HG03520 (cell line): ENCODE data around the gene CNDP1.
"Not testable (repeated sequence)": the region's sequence is repeated elsewhere in the genome, so short reads cannot be mapped to it uniquely, and the experiment has no call there.

ENCODE experiments used
- ATAC-seq: cut with Tn5 transposase; IDR thresholded peaks from one replicate; pipeline ENCODE4 v1.9.1; 2021; ENCODE audit warnings: mild to moderate bottlenecking, moderate library complexity; ENCODE audit not compliant: unreplicated experiment

Gene CNDP1

GRCh38 chr18:74520096-74520833 is 14.0 kb upstream of the CNDP1 start:
- ATAC-seq = no peak

GRCh38 chr18:74521068-74521725 is 13.1 kb upstream of the CNDP1 start:
- ATAC-seq = no peak

- ATAC-seq = no peak
Measured at GRCh38 chr18:74522635-74523548, 11.4 kb upstream of the CNDP1 start.

DNA sequence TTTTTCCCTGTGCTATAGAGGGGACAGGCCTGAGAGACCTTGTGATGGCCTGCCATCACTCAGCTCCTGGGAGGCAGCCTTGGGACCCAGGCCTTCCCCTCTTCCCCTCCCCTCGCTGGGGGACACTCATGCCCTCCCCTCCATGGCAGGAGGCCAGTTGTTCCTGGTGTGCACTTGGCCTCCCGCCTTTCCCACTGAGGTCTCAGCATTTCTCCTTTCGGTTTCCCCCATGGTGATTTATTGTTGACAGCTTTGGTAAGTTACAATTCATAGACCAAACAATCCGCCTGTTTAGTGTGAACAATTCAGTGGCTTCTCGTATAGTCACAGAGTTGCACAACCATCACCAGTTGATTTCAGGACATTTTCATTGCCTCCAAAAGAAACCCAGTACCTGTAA is 10.2 kb upstream of the CNDP1 start:
- no peak for ATAC-seq

GRCh38 chr18:74524915-74525314 is 9.4 kb upstream of the CNDP1 start:
- ATAC-seq = not testable (repeated sequence)

- no peak for ATAC-seq
Measured at GRCh38 chr18:74525741-74526140, 8.6 kb upstream of the CNDP1 start.

GRCh38 chr18:74526488-74526887 is 7.8 kb upstream of the CNDP1 start:
- no peak for ATAC-seq

- ATAC-seq = peak; percentile 67
Measured at GRCh38 chr18:74528478-74528877, 5.8 kb upstream of the CNDP1 start.

DNA sequence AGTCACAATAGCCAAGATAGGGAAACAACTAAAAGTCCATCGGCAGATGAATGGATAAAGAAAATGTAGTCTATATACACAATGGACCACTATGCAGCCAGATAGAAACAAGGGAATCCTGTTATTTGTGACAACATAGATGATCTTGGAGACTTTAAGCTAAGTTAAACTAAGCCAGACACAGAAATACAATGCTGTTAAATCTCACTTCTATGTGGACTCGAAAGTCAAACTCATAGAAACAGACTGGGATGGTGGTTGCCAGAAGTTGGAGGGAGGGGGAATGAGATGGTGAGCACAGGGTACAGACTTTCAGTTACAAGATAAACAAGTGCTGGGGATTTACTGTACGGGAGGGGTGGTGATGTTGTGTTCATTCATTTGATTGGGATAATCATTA is 5.4 kb upstream of the CNDP1 start:
- ATAC-seq = no peak

- ATAC-seq = no peak
Measured at GRCh38 chr18:74529378-74529777, 4.9 kb upstream of the CNDP1 start.

DNA sequence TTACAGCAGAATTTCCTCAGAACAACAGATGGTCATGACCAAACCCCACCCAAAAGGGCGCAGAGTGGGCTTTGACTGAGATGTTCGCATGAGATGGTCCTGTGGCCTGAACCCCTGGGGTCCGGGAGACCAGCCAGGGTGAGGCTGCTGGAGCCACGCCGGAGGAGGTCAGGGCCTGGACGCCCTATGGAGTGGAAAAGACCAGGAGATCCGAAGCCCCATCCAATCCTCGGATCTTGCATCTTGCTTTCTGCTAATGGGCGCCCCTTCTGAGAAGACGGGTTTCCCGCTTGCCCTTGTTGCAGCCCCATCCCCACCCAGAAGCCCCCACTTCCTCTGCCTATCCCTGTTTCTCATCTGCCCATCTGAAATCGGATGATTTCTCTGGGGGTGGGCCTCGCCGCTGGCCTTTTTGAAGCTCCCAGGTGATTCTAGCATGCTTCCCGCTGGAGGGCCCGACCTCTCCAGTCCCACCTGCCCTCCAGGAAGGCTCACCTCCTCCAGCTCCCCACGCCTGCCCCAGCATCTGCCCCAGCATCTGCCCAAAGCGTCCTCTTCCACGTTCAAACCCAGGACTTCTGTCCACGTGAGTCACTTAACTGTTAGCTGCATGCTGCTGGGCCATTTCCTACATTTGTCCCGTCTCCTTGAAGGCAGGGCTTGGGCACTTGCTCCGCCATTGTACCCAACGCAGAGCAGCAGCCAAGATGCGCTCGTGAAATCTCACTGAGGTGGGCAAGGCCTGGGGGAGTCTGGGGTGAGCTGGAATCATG is 4.3 kb upstream of the CNDP1 start:
- ATAC-seq = no peak

- ATAC-seq = no peak
Measured at GRCh38 chr18:74530584-74530862, 3.8 kb upstream of the CNDP1 start.

GRCh38 chr18:74531043-74531442 is 3.3 kb upstream of the CNDP1 start:
- ATAC-seq = no peak

- no peak for ATAC-seq
Measured at GRCh38 chr18:74532511-74533025, 1.7 kb upstream of the CNDP1 start.

- no peak for ATAC-seq
Measured at GRCh38 chr18:74533666-74534065, 634 bp upstream of the CNDP1 start.

DNA sequence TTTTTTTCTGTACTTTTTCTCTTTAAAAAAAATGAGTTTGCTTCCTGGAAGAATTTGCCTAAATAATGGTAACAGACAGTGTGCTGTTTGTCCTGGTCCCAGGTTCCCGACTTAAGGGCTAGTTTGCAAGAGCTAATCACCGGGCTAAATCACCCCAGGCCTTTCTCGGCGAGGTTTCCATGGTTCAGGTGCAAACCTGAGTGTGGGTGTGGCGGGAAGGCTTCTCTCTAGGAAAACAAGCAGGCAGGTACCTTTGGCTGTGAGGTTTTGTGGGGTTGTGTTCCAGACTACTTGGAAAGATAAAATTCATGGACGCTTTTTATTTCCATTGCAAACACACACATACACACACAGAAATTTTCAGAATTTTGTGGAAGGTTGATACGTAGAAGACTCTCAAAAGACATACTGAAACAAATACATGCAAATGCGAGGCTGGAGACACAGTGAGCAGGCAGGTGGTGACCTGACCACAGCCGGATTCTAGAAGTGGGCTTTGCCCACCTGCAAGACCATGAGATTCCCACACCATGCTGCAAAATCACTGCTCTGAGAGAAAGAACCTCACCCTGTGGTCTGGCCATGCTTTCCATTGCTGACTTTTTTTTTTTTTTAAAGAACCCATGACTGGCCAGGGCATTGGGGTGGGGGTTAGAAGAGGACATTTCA is 815 bp downstream of the CNDP1 start:
- ATAC-seq = no peak

GRCh38 chr18:74539289-74539688 is 5.0 kb downstream of the CNDP1 start:
- no peak for ATAC-seq

DNA sequence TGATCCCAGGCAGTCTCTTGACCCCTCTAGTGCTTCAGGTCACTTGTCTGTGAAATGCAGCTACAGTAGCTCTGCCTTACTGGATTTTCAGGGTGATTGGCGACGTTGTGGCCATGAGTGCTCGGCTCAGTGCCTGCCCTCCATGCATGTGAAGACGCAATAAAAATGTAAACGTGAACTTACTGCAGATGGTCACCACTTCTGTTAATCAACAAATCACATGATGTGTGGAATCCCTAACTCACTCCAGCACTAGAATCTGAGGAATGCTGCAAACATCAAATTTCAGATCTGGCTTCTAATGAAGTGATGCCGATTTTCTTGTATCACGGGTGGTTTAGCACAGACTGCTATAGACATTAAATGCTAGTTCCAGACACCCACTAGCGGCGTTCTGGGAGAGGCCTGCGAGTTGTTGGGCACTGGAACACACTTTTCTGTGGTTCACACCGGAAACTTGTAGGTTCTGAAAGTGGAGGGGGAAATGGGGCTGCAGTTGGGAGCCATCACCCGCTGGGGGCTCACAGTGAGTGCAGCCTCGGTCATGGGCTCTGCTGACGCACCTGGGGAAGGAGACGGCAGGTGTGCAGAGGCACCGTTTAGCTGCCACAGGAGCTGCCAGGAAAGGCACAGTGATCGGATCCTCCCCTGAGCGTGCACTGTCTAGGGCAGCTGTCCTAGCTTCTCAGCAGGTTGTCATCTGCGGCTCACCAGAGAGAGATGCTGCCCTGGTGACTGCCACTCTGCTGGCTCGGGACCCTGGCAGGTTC is 6.5 kb downstream of the CNDP1 start:
- ATAC-seq = no peak

GRCh38 chr18:74541703-74542555 is 7.6 kb downstream of the CNDP1 start:
- ATAC-seq = no peak
